Epithelial cell of proximal tubule (primary cell): Measurements from ENCODE around the gene HSD17B12. TPM values are rescaled to one million over a fixed set of nuclear protein-coding genes. Genes with fewer than 3 reads are reported as not detected.

Source experiments
- DNase-seq: peaks from one replicate; pipeline ENCODE4 v3.0.0-alpha.2; 2011; ENCODE audit warnings: low read depth
- H3K4me3 ChIP-seq: 2 replicates; pipeline ENCODE4 v1.5.1; 2011; ENCODE audit warnings: low read depth, mild to moderate bottlenecking, low read length
- total RNA-seq: library from RNA; depleted of rRNA; stranded (reverse); fragments of >200 nt; gene quantifications from 2 replicates; pipeline ENCODE4 v1.2.3, GENCODE V29; 2015
- TF ChIP-seq, protein P1 (sequence below): conservative IDR thresholded peaks from 2 replicates; pipeline ENCODE4 v1.5.1; 2012; ENCODE audit warnings: low read depth, mild to moderate bottlenecking, low read length

The HSD17B12 gene
- total RNA-seq = 49.5 and 65.0 TPM in 2 replicates

DNA sequence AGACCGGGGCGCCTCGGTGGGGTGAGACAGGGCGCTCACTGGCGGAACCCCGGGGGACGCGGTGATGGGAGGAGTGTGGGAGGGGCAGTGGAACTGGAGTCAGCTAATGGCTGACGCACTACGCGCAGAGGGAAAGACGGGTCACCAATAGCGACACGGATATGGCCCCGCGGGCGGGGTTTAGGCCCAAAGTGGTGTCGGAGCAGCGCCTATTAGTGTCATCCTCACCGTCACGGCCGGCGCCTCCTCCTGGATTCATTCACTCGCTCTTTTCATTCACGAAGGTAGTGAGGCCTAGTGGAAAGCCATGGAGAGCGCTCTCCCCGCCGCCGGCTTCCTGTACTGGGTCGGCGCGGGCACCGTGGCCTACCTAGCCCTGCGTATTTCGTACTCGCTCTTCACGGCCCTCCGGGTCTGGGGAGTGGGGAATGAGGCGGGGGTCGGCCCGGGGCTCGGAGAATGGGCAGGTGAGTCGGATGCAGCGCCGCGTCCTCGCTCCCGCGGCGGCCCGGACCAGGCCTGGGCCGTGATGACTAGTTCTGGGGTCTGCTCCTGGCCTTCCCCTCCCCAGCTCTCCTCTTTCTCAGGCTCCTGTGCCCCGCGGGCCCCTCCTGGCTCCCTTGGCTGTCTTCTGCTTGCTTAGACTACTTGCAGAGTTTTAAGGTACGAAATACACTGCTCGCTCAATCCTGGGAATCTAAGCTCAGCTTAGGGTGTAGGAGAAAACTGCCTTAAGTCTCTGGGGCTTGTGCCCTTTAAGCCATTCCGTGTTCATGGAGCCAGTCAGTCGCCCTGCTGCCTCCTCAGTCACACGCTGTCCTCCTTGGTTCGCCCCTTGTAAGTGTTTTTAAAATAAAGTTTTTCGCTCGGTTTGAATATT is at the start of gene HSD17B12:
Gene HSD17B12 (plus strand): TSS at position 218 of the 880 bp plus-strand sequence. CDS start 90 bp downstream, at position 308.
- TF ChIP-seq, protein P1, sequence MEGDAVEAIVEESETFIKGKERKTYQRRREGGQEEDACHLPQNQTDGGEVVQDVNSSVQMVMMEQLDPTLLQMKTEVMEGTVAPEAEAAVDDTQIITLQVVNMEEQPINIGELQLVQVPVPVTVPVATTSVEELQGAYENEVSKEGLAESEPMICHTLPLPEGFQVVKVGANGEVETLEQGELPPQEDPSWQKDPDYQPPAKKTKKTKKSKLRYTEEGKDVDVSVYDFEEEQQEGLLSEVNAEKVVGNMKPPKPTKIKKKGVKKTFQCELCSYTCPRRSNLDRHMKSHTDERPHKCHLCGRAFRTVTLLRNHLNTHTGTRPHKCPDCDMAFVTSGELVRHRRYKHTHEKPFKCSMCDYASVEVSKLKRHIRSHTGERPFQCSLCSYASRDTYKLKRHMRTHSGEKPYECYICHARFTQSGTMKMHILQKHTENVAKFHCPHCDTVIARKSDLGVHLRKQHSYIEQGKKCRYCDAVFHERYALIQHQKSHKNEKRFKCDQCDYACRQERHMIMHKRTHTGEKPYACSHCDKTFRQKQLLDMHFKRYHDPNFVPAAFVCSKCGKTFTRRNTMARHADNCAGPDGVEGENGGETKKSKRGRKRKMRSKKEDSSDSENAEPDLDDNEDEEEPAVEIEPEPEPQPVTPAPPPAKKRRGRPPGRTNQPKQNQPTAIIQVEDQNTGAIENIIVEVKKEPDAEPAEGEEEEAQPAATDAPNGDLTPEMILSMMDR = peak; percentile 3
- peak; percentile 87 for DNase-seq
- peak within 1 kb of the TSS; percentile 77 for H3K4me3 ChIP-seq

- no peak overlapping the region for H3K4me3 ChIP-seq
- no peak for DNase-seq
- TF ChIP-seq, protein P1 = no peak
These were observed 48.8 kb upstream of the HSD17B12 start for GRCh38 chr11:43631732-43632131.

GRCh38 chr11:43632181-43632580 is 48.4 kb upstream of the HSD17B12 start:
- no peak overlapping the region for H3K4me3 ChIP-seq
- DNase-seq = no peak
- TF ChIP-seq, protein P1 = no peak

DNA sequence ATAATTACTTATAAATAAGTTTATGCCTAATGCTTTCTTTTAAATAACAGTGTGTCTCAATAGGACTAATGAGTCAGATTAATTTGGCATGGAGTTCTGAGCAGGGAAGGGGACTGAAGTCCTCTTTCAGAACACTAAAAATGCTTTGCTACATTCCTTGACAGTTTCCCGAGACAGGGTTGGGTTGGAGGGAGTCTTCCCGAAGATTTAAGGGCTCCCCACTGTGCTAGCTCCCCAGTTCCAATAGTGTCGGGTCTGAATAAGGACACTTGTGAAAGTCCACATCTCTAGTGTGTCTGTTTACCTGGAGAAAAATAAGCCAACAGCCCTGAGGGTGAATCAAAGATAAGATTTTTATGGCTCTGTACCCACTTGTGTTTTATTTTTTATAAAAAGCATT is 41.8 kb upstream of the HSD17B12 start:
- no peak for DNase-seq
- TF ChIP-seq, protein P1 = no peak
- H3K4me3 ChIP-seq = no peak overlapping the region

DNA sequence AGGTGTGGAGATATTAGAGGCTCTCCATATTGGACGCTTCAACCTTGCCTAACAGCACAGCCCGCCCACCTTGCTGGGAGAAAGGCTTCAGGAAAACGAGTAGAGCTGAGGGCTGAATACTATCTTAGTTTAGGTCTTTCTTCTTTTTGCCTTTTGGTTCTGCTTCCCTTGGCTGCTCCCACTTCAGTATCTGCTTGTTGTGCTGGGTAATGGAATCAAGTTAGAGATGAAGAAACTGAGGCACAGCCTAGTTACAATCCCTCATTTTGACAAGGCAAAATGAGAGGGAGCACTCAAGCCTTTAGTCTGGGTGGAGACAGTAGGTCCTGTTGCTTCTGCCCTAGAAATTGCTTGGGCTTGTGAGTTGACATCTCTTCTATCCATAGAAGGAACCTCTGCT is 41.3 kb upstream of the HSD17B12 start:
- DNase-seq = no peak
- no peak overlapping the region for H3K4me3 ChIP-seq
- TF ChIP-seq, protein P1 = no peak

DNA sequence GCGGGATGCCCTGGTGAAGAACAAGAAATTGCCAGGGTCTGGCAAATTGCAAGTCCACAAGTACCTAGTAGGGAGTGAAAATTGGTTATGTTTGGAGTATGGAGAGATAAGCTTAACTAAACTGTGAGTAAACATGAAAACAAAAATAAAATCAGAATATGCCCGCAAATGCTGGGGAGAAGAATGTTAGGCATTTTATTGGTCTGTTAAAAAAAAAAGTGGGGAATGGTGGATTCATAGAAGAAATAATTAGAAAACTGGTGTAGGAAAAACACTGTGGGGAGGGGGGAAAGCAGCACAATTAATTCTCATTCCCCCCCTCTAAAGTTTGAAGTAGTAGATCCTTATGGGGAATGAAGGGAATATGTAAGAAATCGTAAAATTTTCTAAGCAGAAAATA is 40.6 kb upstream of the HSD17B12 start:
- no peak for DNase-seq
- TF ChIP-seq, protein P1 = no peak
- H3K4me3 ChIP-seq = no peak overlapping the region
